Amniotic epithelial cell (primary cell): ENCODE measurements around the gene ERICH6.

ENCODE experiments used
- DNase-seq: peaks from one replicate; pipeline ENCODE4 v3.0.0-alpha.2; 2010; ENCODE audit warnings: low read depth

ERICH6 gene

DNA sequence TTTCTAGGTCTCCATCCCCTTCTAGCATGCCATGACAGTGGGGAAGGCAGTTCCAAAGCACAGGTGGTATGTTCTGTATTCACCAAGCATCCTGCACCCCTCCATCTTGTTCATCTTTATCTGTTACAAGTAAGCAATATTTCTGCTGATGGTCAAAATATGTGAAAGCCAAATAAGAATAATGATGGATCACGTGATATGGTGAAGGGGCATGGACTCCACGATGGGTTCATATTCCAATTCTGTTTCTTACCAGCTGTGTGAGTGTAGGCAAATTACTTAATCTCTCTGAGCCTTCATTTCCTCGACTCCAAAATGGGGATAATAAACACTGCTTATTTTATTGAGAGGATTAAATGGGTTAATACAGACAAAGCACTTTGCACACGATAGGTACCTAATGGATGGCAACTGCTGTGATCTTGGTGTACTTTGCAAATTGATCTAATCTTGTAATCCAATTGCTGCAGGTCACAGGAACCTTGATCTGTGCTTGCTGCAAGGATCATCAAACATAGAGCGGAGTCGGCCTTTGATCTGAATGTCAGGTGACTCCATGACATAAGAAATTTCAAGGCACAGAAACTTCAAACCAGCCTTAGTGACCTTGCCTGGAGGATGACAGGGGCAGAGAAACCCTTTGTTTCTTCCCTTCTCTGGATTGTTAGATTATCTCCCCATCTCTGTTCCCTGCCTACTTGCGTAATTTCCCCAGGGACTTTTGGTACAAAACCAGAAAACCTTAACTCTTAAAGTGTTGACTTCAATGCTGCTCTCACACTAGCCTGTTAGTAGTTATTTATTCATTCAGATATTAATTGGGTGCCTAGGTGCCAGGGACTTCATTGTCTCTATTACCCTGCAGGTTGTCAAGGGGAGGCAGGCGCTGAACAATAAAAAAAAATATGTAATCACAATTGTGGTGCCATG, 33.4 kb upstream of the ERICH6 start:
- no peak for DNase-seq

DNA sequence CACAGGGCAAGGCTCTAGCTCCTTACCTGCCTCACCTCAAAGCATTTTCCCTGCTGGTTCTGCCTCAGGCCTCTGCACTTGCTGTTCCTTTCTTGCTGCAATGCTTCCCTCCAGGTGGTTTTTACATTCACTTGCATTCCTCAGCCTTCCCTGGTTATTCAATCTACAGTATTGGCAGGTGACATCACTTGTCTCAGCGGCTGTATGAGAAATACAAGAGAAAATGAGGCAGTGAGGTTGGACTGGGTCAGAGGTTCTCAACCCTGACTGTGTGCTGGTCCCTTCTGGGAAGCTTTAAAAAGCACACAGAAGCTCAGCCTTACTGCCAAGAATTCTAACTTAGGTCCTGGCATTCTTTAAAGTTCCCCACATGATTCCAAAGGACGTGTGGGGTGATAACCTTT, 32.6 kb upstream of the ERICH6 start:
- no peak for DNase-seq

- DNase-seq = no peak
Measured at GRCh38 chr3:150734795-150735119, 31.0 kb upstream of the ERICH6 start.

DNA sequence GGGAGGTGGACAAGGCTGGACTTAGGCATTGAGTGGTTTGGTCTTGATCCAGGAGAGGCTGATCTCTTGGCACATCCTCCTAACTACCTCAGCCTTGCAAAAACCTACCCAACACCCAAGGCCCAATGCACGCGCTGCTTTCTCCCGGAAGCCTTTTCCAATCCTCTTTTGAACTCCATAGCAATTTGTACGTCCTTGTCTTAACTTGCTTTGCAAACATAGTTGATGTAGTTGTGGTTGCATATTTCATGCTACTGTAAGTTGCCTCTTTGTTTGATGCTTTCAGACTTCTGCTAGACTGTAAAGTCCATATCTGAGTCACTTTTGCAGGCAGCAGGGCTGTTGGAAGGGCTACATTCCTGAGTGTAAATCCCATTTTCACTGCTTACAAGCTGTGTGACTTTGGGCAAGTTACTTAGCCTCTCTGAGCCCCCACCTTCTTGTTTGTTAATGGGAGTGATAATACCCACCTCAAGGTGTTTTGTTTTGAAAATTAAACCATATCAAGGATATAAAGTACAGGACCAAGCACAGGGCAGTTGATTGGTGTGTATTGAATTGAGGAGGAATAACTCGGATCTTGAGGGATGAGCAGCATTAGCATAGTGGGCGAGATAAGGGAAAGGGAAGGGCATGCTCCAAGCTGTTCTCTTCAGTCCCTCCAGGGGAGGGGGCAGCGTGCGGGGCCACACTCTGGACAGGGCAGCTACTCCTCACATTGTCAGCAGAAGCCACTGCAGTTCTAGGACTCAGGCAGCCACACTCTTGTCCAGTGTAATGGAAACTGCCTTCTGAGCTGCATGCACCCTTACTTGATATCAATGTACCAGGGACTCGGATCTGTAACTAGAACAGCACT, 30.4 kb upstream of the ERICH6 start:
- DNase-seq = peak; percentile 69

DNA sequence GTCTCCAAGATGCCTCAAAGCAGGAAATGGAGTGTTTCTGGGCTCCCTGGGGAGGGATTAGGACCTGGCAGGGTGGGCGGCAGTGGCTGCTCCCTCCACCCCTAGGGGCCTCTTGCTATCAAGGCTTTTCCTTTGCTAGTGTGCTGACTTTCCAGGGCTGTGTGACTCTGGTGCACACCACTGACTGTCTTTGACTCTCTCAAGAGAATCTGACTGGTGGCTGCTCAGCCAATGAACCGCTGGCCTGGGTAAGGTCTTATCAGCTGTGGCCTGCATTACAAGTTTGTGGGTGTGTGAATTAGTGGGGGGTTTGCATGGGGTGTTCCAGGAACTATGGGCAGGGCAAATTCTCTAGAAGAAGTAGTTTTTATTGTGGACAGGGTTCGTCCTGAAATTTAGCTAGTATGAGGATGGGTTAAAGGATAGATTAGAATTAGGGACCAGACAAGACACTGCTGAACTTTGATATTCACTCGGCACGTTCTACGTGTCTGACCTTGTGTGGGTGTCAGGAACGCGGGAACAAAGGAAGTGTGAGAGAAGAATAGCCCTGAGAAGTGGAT, 29.7 kb upstream of the ERICH6 start:
- DNase-seq = peak; percentile 80

DNA sequence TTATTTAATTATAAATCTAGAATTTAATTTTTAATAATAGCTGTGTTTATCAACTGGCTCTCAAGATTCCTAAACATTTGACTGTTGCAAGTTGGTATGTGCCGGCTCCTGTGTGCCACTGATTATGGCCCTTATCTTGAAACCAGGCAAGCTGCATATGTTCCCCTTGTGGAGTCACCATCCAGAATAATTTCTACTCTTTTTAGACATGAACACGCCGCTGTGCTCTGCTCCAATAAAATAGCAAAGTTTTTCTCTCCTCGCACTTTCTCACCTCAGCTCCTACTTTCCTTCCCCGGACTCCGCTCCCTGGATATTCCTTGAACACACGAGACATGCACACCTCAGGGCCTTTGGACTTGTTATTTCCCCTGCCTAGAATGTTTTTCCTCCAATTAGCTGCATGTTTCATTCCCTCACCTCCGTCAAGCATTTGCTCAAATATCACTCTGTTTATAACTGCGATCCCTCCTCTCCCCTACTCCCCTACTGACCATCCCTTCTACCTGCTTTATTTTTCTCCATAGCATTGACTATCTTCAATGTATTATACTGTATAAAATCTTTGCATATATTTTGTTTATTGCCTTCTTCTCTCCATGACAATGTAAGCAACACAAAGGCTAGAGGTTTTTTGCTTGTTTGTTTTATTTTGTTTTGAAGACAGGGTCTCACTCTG, 26.1 kb upstream of the ERICH6 start:
- DNase-seq = no peak

DNA sequence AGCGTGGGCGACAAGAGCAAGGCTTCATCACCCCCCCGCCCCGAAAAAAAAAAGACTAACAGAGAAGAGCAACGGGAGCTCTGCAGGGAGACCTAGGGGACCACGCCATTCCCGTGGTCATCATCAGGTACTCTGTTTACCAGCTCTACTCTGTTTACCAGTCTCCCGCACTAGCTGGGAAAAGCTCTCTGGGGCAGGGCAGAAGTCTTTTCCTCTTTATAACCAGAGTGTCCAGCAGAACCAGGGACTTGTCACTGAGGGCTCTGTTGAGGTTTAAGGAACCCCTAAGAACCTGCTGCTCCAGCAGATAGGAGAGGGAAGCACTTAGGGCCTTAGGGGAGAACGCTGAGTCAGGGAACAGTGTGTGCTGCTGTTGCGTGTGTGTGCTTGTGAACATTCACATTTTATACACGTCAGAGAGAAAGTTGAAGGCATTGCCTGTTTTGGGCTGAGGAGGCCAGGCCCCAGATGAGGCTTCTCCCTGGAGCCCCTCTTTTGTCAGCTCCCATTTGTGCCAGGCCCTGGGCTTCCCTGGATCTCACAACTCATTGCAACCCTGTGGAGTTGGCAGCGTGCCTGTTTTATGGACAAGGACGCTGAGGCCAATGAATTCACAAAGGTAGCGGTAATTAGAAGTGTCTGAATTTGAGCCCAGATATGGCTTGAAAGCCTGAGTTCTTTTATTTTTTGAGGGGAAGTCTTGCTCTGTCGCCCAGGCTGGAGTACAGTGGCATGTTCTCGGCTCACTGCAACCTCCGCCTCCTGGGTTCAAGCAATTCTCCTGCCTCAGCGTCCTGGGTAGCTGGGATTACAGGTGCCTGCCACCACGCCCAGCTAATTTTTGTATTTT, 24.2 kb upstream of the ERICH6 start:
- peak; percentile 40 for DNase-seq

- DNase-seq = no peak
Measured at GRCh38 chr3:150725548-150725947, 21.8 kb upstream of the ERICH6 start.

- DNase-seq = no peak
Measured at GRCh38 chr3:150723946-150724345, 20.2 kb upstream of the ERICH6 start.

- DNase-seq = no peak
Measured at GRCh38 chr3:150722267-150722666, 18.5 kb upstream of the ERICH6 start.

DNA sequence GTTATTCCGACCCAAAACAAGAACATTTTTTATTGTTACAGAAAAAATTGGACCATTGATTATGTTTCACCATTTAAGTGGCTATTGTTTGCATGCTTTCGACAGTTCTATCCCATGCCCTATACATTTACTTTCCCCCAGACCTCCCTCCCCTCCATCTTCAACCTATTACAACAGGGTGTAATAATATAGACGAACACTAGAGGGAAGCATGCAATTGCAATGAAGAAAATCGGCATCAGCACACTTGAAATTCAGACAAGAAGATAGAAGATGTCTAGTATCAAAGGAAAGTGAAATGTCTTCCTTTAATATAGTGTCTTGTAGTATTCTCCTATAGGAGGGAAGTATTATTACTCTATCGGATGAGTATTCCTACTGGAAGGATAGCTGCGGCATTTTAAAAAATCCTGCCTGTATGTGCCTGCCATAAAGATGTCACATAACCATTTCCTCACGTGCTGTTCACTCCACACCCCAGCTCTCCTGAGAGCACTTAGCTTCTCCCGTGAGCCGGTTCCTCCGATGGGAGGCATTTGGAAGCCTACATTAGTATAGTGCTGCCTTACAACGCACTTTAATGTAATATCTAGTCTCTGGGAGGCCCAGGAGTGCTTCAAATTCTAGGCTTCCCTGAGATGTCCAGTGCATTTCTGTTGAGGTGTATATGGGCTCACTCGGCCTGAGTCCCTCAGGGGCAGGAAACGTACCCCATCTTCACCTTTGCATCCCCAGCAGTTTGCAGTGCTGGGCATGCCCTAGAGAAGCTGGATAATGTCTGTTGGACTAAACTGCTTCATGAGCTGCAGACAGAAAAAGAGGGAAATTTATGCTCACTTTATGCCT, 17.8 kb upstream of the ERICH6 start:
- DNase-seq = peak; percentile 60

DNA sequence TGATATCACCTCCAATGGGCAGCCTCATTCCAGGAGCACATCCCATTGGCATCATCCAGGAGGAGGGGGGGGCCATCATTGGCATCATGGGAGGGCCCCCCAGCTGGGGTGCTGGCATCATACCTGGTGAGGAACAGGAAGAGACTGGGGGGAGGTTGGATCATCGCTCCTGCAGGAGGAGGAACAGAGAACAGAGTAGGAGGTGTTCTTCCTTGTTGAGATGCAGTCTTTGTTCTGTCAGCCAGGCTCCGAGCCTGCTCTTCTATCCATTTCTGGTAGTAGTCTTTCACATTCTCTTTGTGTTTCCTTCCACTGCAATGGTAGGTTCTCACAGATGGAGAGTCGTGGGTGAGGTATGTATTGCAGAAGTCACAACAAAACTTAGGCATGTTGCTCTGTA, 16.7 kb upstream of the ERICH6 start:
- no peak for DNase-seq

DNA sequence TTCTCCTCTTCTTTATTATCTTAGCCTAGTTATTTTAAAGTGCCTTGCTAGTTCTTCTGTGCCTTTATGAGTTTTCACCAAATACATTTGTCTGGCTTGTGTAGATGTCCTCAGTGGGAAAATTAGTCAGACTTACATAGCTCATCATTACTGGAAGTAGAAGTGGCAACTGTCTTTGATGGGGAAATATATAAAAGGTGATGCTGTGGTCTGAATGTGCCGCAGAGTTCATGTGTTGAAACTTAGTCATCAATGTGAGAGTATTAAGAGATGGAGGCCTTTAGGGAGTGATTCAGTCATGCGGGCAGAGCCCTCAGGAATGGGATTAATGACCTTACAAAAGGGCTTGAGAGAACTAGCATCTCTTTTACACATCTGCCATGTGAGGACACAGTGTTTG, 6.4 kb upstream of the ERICH6 start:
- DNase-seq = peak; percentile 86

GRCh38 chr3:150703299-150703755, 393 bp downstream of the ERICH6 start:
- no peak for DNase-seq

DNA sequence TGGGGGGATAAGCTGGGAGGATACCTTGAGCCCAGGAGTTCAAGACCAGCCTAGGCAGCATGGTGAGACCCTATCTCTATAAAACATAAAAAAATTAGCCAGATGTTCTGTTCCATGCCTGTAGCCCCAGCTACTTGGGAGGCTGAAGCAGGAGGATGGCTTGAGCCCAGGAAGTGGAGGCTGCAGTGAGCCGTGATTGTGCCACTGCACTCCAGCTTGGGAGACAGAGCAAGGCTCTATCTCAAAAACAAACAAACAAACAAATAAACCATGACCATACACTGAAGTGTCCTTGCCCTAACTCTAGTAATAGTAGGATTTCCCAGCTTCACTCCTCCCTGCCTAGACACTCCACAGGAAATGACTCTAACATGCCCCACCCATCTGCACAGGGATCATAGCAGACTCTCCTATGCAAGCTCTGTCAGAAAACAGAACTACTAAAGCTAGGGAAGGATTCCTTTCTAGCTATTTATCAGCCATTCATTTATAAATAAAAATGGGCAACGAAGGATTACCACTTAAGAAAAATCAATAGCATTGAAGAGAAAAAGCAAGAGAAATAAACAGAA, 4.6 kb downstream of the ERICH6 start:
- no peak for DNase-seq

DNA sequence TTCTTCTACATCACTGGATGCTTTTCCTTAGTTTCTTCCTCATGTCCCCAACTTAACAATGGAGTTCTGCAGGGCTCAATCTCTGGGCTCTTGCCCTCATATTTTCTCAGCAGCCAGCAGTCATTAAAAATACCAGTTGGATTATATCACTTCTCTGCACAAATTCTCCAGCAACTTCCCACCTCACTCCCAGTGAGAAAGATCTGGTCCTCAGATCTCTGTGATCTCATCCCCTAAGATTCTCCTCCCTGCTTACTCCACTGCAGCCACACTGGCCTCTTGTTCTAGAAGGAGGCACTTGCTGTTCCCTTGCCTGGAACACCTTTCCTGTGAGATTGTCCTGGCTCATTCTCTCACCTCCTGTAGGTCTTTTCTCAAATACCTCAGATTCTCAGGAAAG, 6.1 kb downstream of the ERICH6 start:
- DNase-seq = peak; percentile 14

GRCh38 chr3:150691414-150692040, 12.2 kb downstream of the ERICH6 start:
- no peak for DNase-seq

DNA sequence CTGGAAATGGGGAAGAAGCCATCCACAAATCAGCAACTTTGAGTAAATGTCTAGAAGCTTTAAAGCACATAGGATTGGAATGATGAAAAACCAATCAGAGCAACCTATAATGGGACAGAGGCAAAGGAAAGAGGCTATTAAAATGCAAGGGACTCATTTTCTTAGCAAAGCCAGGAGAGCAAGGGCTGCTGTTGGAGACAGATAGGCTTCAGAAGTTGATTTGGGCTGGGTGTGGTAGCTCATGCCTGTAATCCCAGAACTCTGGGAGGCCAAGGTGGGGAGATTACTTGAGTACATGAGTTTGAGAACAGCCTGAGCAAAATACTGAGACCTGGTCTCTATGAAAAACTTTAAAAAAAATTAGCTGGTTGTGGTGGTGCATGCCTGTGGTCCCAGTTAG, 16.1 kb downstream of the ERICH6 start:
- no peak for DNase-seq

GRCh38 chr3:150682824-150683223, 20.9 kb downstream of the ERICH6 start:
- DNase-seq = no peak
